Parathyroid adenoma (tissue), 2 donors: ENCODE data around the gene TNS2.

Source experiments
- H2AFZ ChIP-seq: fragments of 300-600 bp; sonication (generic); one replicate; pipeline ENCODE4 v1.7.0; 2017; ENCODE audit warnings: antibody characterized with exemption, mild to moderate bottlenecking
- H3K27ac ChIP-seq: fragments of 300-600 bp; sonication (generic); one replicate; pipeline ENCODE4 v1.7.0; 2017
- H3K27me3 ChIP-seq: fragments of 300-600 bp; sonication (generic); one replicate; pipeline ENCODE4 v1.7.0; 2017; ENCODE audit warnings: low read length; ENCODE audit not compliant: control insufficient read depth, insufficient read depth
- H3K36me3 ChIP-seq: fragments of 300-600 bp; sonication (generic); one replicate; pipeline ENCODE4 v1.7.0; 2017; ENCODE audit warnings: low read length; ENCODE audit not compliant: control insufficient read depth, insufficient read depth
- H3K4me1 ChIP-seq: fragments of 300-600 bp; sonication (generic); one replicate; pipeline ENCODE4 v1.7.0; 2017; ENCODE audit warnings: control low read depth
- H3K4me2 ChIP-seq: fragments of 300-600 bp; sonication (generic); one replicate; pipeline ENCODE4 v1.7.0; 2017; ENCODE audit warnings: low read length
- H3K4me3 ChIP-seq: fragments of 300-600 bp; sonication (generic); one replicate; pipeline ENCODE4 v1.7.0; 2017; ENCODE audit warnings: low read depth, low read length
- H3K79me2 ChIP-seq: fragments of 300-600 bp; sonication (generic); one replicate; pipeline ENCODE4 v1.7.0; 2017; ENCODE audit warnings: control low read depth
- H3K9ac ChIP-seq: fragments of 300-600 bp; sonication (generic); one replicate; pipeline ENCODE4 v1.7.0; 2017; ENCODE audit warnings: mild to moderate bottlenecking
- H3K9me3 ChIP-seq: fragments of 300-600 bp; sonication (generic); one replicate; pipeline ENCODE4 v1.7.0; 2017; ENCODE audit warnings: low read length; ENCODE audit not compliant: control insufficient read depth
- TF ChIP-seq, protein P1 (sequence below): fragments of 300-600 bp; sonication (generic); IDR thresholded peaks from one replicate; pipeline ENCODE4 v1.7.0; 2017; ENCODE audit warnings: antibody characterized with exemption, mild to moderate bottlenecking
- donor health status: primary hyperparathyroidism.

The TNS2 gene

DNA sequence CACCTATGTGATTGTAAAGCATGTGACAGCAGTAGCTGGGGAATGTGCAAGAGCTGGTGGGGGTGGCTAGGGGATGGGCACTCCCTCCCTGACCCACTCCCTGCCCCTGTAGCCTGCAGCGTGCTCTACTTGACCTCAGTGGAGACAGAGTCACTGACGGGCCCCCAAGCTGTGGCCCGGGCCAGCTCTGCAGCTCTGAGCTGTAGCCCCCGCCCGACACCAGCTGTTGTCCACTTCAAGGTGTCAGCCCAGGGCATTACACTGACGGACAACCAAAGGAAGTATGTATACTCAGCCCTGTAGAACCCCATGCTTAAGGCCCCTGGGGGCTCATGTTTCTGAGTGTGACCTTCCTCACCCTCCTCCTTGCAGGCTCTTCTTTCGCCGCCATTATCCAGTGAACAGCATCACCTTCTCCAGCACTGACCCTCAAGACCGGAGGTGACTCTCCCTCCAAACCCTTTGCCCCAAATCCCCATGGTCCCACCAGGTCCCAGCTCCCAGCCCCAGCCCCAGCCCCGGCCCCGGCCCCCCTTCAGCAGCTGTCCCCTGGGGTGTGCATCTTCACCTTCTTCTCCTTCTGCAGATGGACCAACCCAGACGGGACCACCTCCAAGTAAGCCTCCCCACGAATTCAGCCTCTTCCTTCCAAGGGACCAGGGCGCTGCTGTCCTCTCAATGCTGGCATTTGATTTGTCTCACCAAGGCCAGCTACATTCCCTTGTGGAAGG, 13.3 kb downstream of the TNS2 start:
- Histone ChIP-seq H3K79me2 (no peaks in the 10 kb centered on the region), H3K27me3 (no peaks in the 10 kb centered on the region), H2AFZ (no peak overlapping the region), H3K9me3 (no peaks in the 10 kb centered on the region), H3K36me3 (no peaks in the 10 kb centered on the region), H3K27ac (no peak overlapping the region), H3K4me2 (no peak overlapping the region), H3K4me3 (no peak overlapping the region), H3K9ac (no peak overlapping the region), H3K4me1 (peaks cover 24% of the 10 kb centered on the region)
- TF ChIP-seq, protein P1, sequence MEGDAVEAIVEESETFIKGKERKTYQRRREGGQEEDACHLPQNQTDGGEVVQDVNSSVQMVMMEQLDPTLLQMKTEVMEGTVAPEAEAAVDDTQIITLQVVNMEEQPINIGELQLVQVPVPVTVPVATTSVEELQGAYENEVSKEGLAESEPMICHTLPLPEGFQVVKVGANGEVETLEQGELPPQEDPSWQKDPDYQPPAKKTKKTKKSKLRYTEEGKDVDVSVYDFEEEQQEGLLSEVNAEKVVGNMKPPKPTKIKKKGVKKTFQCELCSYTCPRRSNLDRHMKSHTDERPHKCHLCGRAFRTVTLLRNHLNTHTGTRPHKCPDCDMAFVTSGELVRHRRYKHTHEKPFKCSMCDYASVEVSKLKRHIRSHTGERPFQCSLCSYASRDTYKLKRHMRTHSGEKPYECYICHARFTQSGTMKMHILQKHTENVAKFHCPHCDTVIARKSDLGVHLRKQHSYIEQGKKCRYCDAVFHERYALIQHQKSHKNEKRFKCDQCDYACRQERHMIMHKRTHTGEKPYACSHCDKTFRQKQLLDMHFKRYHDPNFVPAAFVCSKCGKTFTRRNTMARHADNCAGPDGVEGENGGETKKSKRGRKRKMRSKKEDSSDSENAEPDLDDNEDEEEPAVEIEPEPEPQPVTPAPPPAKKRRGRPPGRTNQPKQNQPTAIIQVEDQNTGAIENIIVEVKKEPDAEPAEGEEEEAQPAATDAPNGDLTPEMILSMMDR: no peak

DNA sequence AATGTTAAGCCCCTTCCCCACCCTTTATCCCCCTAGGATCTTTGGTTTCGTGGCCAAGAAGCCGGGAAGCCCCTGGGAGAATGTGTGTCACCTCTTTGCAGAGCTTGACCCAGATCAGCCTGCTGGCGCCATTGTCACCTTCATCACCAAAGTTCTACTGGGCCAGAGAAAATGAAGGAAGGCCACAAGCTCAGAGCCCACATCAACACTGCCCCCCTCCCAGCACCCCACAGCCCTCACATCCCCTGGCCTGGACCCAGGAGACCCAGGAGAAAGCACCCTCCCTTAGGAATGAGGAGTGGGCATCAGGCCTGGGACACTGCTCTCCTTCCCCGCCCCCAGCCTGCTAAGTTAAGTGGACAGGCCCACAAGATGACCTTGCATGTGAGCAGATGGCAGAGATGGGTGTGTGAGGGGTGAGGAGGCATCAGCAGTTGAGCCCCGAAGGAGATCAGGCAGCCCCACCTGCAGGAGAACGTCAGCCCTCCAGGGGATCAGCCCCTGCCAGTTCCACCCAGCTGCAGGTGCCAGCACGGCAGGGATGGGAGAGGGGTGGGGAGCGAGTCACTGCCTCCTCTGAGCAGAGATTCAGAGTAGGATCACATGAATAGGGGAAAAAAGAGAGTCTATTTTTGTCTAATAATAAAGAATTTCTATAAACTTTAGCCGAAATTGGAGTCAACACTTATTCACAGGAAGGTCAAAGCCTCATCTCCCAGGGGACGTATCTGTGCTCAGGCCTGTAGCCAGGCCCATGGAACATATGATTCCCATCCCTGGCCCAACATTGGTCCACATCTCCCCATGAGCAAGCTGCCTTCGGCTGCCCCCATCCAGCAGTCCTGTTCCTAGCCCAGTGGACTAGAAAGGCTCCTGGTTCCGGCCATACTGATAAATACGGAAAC, 14.1 kb downstream of the TNS2 start:
- H3K79me2 ChIP-seq: no peaks in the 10 kb centered on the region
- TF ChIP-seq, protein P1: no peak
- H2AFZ ChIP-seq: no peak overlapping the region
- no peaks in the 10 kb centered on the region for H3K27me3 ChIP-seq
- no peaks in the 10 kb centered on the region for H3K36me3 ChIP-seq
- H3K4me3 ChIP-seq: no peak overlapping the region
- peak overlapping the region; percentile 15 for H3K27ac ChIP-seq
- no peak overlapping the region for H3K9ac ChIP-seq
- no peaks in the 10 kb centered on the region for H3K9me3 ChIP-seq
- peaks cover 24% of the 10 kb centered on the region for H3K4me1 ChIP-seq
- H3K4me2 ChIP-seq: no peak overlapping the region

- peaks cover 24% of the 10 kb centered on the region for H3K4me1 ChIP-seq
These were observed 15.0 kb downstream of the TNS2 start for GRCh38 chr12:53064613-53065436.

GRCh38 chr12:53065470-53065869, 15.6 kb downstream of the TNS2 start:
- Histone ChIP-seq H3K4me1 (peaks cover 22% of the 10 kb centered on the region), H3K4me3 (no peak overlapping the region), H2AFZ (no peak overlapping the region), H3K36me3 (no peaks in the 10 kb centered on the region), H3K9me3 (no peaks in the 10 kb centered on the region), H3K27ac (peak overlapping the region; percentile 69), H3K4me2 (no peak overlapping the region), H3K9ac (no peak overlapping the region), H3K79me2 (no peaks in the 10 kb centered on the region), H3K27me3 (no peaks in the 10 kb centered on the region)
- TF ChIP-seq, protein P1: no peak

More at GRCh38 chr12:53064613-53065436, 15.0 kb downstream of the TNS2 start:
- H3K36me3 ChIP-seq: no peaks in the 10 kb centered on the region
- no peaks in the 10 kb centered on the region for H3K27me3 ChIP-seq
- H3K4me3 ChIP-seq: no peak overlapping the region
- H3K4me2 ChIP-seq: no peak overlapping the region
- TF ChIP-seq, protein P1: no peak
- peak overlapping the region; percentile 69 for H3K27ac ChIP-seq
- H2AFZ ChIP-seq: no peak overlapping the region
- H3K9me3 ChIP-seq: no peaks in the 10 kb centered on the region
- no peak overlapping the region for H3K9ac ChIP-seq
- no peaks in the 10 kb centered on the region for H3K79me2 ChIP-seq
